ENCODE results near the gene ATP6AP1.

The ATP6AP1 gene, protein sequence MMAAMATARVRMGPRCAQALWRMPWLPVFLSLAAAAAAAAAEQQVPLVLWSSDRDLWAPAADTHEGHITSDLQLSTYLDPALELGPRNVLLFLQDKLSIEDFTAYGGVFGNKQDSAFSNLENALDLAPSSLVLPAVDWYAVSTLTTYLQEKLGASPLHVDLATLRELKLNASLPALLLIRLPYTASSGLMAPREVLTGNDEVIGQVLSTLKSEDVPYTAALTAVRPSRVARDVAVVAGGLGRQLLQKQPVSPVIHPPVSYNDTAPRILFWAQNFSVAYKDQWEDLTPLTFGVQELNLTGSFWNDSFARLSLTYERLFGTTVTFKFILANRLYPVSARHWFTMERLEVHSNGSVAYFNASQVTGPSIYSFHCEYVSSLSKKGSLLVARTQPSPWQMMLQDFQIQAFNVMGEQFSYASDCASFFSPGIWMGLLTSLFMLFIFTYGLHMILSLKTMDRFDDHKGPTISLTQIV

DNA sequence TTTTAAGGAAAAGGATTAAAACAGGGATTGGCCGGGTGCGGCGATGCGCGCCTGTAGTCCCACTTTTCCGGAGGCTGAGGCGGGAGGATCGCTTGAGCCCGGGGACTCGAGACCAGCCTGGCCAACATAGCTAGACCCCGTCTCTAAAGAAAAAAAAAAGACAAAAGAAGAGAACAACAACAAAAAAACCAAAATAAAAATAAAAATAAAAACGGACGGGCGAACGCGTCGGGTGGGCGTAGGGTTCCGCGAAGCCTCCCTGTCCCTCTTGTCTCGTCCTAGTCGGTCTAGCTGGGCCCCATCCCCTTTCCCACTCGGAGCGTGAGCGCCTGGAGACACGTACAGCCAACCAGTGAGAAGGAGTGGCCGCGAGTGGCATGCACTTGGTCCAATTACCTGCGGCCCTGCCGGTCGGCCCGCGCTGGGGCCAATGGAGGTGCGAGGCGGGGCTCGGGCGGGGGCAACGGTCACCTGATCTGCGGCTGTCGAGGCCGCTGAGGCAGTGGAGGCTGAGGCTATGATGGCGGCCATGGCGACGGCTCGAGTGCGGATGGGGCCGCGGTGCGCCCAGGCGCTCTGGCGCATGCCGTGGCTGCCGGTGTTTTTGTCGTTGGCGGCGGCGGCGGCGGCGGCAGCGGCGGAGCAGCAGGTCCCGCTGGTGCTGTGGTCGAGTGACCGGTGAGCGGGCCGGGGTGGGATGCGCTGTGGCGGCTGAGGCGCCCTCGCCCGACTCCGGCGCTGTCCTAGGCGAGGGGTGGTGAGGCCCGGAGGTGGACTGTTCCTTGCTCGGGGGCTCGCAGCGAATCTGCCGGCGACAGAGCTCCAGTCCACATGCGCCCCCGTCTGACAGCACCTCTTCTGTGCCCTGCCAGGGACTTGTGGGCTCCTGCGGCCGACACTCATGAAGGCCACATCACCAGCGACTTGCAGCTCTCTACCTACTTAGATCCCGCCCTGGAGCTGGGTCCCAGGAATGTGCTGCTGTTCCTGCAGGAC lies at the start of gene ATP6AP1:
ATP6AP1 (plus strand) TSS at position 502 of the 996 bp plus-strand sequence; CDS start at position 518, 16 bp downstream.
- H3K4me3 ChIP-seq (ENCODE audit: low read depth, low read length): peak within 1 kb of the TSS; percentile 80
- H3K27ac ChIP-seq (ENCODE audit: low read depth, low read length): no peak within 1 kb of the TSS; the same call in 1 of the 2 replicates
- H3K9ac ChIP-seq (ENCODE audit: low read length): peak within 1 kb of the TSS; percentile 72
- peaks cover 20% of the 10 kb centered on the region; the same call in 1 of the 2 replicates for H3K9me3 ChIP-seq (ENCODE audit: control insufficient read depth, insufficient read depth, low read depth, low read length)
- H3K36me3 ChIP-seq (ENCODE audit: control insufficient read depth, insufficient read depth, low read length): peaks cover 19% of the 10 kb centered on the region
- no peaks in the 10 kb centered on the region for H3K27me3 ChIP-seq (ENCODE audit: control insufficient read depth, insufficient read depth, low read length)
- H3K4me1 ChIP-seq (ENCODE audit: control insufficient read depth, insufficient read depth, low read length): peaks cover 11% of the 10 kb centered on the region; the same call in 1 of the 2 replicates

DNA sequence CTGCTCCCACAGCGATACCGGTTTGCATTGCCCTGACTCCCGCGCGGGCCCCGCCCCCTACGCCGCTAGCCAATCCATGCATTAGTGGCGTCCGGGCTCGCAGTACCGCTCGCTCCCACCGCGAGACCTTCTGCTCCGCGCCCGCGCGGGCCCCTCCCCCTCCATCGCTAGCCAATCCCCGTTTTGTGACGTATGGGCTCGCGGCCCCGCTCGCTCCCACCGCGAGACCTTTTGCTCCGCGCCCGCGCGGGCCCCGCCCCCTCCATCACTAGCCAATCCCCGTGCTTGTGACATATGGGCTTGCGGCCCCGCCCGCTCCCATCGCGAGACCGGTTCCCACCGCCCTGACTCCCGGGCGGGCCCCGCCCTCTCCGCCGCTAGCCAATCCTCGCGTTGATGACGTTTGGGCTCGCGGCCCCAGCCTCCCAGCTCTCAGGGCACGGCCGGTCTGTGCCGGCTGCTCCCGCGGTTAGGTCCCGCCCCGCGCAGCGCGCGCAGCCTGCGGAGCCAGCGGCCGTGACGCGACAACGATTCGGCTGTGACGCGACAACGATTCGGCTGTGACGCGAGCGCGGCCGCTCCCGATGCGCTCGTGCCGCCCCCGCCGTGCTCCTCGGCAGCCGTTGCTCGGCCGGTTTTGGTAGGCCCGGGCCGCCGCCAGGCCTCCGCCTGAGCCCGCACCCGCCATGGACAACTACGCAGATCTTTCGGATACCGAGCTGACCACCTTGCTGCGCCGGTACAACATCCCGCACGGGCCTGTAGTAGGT lies 49.5 kb upstream of the ATP6AP1 start, which contains the start of gene EMD:
EMD (plus strand) TSS at position 497 of the 770 bp plus-strand sequence; CDS start at position 687, 190 bp downstream.
- peak within 1 kb of the TSS; percentile 98 for H3K27ac ChIP-seq (ENCODE audit: low read depth, low read length)

DNA sequence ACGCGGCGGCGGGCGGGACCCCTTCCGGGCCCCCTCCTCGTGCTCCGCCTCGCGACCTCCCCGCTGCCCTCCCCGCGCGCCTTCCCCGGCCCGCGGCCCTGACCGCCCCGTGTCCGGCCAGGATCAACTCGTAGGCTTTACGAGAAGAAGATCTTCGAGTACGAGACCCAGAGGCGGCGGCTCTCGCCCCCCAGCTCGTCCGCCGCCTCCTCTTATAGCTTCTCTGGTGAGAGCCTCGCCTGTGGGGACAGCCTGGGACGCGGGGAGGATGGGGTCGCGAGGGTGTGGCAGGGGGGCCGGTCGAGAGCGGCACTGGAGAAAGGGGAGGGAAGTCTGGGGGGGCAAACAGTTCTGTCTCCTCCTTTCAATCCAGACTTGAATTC lies 48.9 kb upstream of the ATP6AP1 start:
- H3K36me3 ChIP-seq (ENCODE audit: control insufficient read depth, insufficient read depth, low read length): peaks cover 20% of the 10 kb centered on the region
- peaks cover 19% of the 10 kb centered on the region for H3K4me1 ChIP-seq (ENCODE audit: control insufficient read depth, insufficient read depth, low read length)
- H3K9me3 ChIP-seq (ENCODE audit: control insufficient read depth, insufficient read depth, low read depth, low read length): peaks cover 12% of the 10 kb centered on the region; the same call in 1 of the 2 replicates
- peak overlapping the region; percentile 98 for H3K27ac ChIP-seq (ENCODE audit: low read depth, low read length)
- H3K27me3 ChIP-seq (ENCODE audit: control insufficient read depth, insufficient read depth, low read length): no peaks in the 10 kb centered on the region
- H3K4me3 ChIP-seq (ENCODE audit: low read depth, low read length): peak overlapping the region; percentile 94
- peak overlapping the region; percentile 96 for H3K9ac ChIP-seq (ENCODE audit: low read length)

More for the DNA sequence above, 49.5 kb upstream of the ATP6AP1 start, which contains the start of gene EMD:
- Histone ChIP-seq H3K4me1 (ENCODE audit: control insufficient read depth, insufficient read depth, low read length) (peaks cover 18% of the 10 kb centered on the region), H3K4me3 (ENCODE audit: low read depth, low read length) (peak within 1 kb of the TSS; percentile 94), H3K9ac (ENCODE audit: low read length) (peak within 1 kb of the TSS; percentile 96), H3K9me3 (ENCODE audit: control insufficient read depth, insufficient read depth, low read depth, low read length) (peaks cover 12% of the 10 kb centered on the region; the same call in 1 of the 2 replicates), H3K36me3 (ENCODE audit: control insufficient read depth, insufficient read depth, low read length) (peaks cover 20% of the 10 kb centered on the region), H3K27me3 (ENCODE audit: control insufficient read depth, insufficient read depth, low read length) (no peaks in the 10 kb centered on the region)

DNA sequence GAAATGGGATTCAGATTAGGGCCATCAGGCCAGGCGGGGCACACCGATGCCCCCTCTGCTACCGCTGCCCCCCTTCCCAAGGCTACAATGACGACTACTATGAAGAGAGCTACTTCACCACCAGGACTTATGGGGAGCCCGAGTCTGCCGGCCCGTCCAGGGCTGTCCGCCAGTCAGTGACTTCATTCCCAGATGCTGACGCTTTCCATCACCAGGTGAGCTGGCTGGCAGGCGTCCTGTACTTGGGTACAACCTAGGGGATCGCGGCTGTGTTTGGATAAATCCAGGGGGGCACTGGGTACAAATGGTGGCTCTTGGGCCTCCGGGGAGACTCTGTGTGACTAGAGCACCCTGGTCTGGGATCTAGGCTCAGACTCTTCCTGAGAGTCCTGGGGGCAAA lies 48.3 kb upstream of the ATP6AP1 start:
- Histone ChIP-seq H3K9ac (ENCODE audit: low read length) (peak overlapping the region; percentile 96), H3K9me3 (ENCODE audit: control insufficient read depth, insufficient read depth, low read depth, low read length) (peaks cover 12% of the 10 kb centered on the region; the same call in 1 of the 2 replicates), H3K27ac (ENCODE audit: low read depth, low read length) (peak overlapping the region; percentile 98; the same call in 1 of the 2 replicates), H3K4me3 (ENCODE audit: low read depth, low read length) (peak overlapping the region; percentile 94), H3K36me3 (ENCODE audit: control insufficient read depth, insufficient read depth, low read length) (peaks cover 20% of the 10 kb centered on the region), H3K4me1 (ENCODE audit: control insufficient read depth, insufficient read depth, low read length) (peaks cover 17% of the 10 kb centered on the region), H3K27me3 (ENCODE audit: control insufficient read depth, insufficient read depth, low read length) (no peaks in the 10 kb centered on the region)

DNA sequence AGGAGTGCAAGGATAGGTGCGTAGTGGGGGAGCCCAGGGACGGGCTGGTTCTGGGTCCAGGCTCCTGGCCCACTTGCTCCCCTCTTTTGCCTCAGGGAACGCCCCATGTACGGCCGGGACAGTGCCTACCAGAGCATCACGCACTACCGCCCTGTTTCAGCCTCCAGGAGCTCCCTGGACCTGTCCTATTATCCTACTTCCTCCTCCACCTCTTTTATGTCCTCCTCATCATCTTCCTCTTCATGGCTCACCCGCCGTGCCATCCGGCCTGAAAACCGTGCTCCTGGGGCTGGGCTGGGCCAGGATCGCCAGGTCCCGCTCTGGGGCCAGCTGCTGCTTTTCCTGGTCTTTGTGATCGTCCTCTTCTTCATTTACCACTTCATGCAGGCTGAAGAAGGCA lies 47.7 kb upstream of the ATP6AP1 start:
- peak overlapping the region; percentile 94 for H3K4me3 ChIP-seq (ENCODE audit: low read depth, low read length)
- H3K9me3 ChIP-seq (ENCODE audit: control insufficient read depth, insufficient read depth, low read depth, low read length): peaks cover 12% of the 10 kb centered on the region; the same call in 1 of the 2 replicates
- H3K27me3 ChIP-seq (ENCODE audit: control insufficient read depth, insufficient read depth, low read length): no peaks in the 10 kb centered on the region
- H3K4me1 ChIP-seq (ENCODE audit: control insufficient read depth, insufficient read depth, low read length): peaks cover 17% of the 10 kb centered on the region
- peak overlapping the region; percentile 98; the same call in 1 of the 2 replicates for H3K27ac ChIP-seq (ENCODE audit: low read depth, low read length)
- H3K9ac ChIP-seq (ENCODE audit: low read length): peak overlapping the region; percentile 96
- peaks cover 20% of the 10 kb centered on the region for H3K36me3 ChIP-seq (ENCODE audit: control insufficient read depth, insufficient read depth, low read length)

DNA sequence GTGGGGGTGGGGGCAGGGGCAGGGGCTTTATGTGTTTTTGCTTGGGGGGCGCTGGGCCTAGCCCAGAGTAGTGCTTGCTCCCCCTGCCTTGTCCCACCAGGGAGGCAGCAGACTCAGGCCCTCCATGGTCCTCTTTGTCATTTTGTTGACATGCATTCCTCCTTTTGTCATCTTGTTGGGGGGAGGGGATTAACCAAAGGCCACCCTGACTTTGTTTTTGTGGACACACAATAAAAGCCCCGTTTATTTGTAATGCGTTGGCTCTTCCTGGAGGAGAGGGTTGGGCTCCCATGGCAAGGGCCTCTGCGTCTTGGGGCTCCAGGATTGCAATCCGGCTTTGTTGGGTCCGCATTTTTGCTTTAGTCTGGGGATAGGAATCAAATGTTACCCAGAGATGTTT lies 47.2 kb upstream of the ATP6AP1 start:
- peak overlapping the region; percentile 49 for H3K9ac ChIP-seq (ENCODE audit: low read length)
- H3K4me3 ChIP-seq (ENCODE audit: low read depth, low read length): peak overlapping the region; percentile 42; the same call in 1 of the 2 replicates
- H3K9me3 ChIP-seq (ENCODE audit: control insufficient read depth, insufficient read depth, low read depth, low read length): peaks cover 12% of the 10 kb centered on the region; the same call in 1 of the 2 replicates
- peaks cover 17% of the 10 kb centered on the region for H3K4me1 ChIP-seq (ENCODE audit: control insufficient read depth, insufficient read depth, low read length)
- H3K27me3 ChIP-seq (ENCODE audit: control insufficient read depth, insufficient read depth, low read length): no peaks in the 10 kb centered on the region
- H3K36me3 ChIP-seq (ENCODE audit: control insufficient read depth, insufficient read depth, low read length): peaks cover 20% of the 10 kb centered on the region
- peak overlapping the region; percentile 65; the same call in 1 of the 2 replicates for H3K27ac ChIP-seq (ENCODE audit: low read depth, low read length)

DNA sequence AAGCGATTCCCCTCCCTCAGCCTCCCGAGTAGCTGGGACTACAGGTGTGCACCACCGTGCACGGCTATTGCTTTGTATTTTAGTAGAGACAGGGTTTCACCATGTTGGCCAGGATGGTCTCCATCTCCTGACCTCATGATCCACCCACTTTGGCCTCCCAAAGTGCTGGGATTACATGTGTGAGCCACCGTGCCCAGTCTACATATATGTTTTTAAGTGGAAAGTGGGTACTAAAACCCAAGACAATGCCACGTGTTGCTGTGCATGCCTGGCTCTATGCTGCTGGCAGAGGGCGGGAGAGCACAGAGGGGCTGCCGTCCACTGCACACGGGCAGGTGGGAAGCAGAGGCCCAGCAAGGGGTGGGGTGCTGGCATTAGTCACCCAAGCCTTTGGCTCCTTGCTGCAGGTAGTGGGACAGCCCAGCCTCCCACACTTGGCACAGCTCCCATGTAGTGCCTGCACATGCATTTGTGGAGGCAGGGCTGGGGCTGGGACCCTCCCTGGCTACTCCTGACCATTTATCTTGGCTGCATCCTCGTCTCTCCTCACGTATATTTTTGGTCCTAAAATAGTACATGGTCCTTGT lies 45.9 kb upstream of the ATP6AP1 start:
- no peaks in the 10 kb centered on the region for H3K27me3 ChIP-seq (ENCODE audit: control insufficient read depth, insufficient read depth, low read length)
- peaks cover 20% of the 10 kb centered on the region for H3K36me3 ChIP-seq (ENCODE audit: control insufficient read depth, insufficient read depth, low read length)
- H3K27ac ChIP-seq (ENCODE audit: low read depth, low read length): no peak overlapping the region
- no peak overlapping the region for H3K4me3 ChIP-seq (ENCODE audit: low read depth, low read length)
- H3K9ac ChIP-seq (ENCODE audit: low read length): no peak overlapping the region
- H3K9me3 ChIP-seq (ENCODE audit: control insufficient read depth, insufficient read depth, low read depth, low read length): peaks cover 12% of the 10 kb centered on the region; the same call in 1 of the 2 replicates
- peaks cover 17% of the 10 kb centered on the region for H3K4me1 ChIP-seq (ENCODE audit: control insufficient read depth, insufficient read depth, low read length)

DNA sequence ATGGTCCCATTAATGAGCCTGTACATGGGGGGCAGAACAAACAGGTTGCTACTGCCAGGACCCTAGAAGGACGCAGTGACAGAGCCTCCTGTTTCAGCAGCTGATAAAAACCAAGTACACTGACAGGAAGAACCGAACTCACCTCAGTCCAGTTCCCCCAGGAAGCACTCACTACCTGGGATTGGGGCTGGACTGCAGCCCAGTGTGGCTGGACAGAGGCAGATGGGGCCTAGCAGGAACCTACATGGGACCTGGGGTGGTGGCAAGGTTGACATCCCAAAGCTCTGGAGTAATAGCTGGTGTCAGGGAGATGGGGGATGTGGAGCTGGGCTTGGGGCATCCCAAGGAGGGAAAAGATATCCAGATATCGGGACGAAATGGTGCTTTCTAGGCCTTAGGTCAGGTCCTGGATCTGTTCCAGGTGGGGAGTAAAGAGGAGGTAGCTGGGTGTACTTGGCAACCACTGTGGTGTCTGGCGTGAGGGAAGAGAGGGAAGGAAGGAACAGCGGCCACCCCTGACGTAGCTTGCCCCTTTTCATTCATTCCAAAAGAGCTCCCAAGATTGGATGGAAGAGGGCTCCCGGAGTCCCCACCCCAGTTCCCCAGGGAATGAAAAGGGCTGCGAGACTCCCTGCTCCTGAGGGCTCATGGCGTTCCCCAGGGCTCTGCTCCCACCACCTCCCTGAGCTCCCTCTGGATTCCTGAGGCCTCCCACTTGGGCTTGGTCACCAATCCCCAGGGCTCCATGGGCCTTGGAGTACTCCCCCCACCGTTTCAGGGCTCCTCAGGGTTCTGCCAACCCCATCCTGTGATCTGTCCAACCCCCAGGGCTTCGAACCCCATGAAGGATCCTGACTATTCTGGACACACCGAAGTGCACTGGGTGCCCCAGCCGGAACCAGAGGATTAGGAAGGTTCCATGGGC lies 44.9 kb upstream of the ATP6AP1 start:
- H3K36me3 ChIP-seq (ENCODE audit: control insufficient read depth, insufficient read depth, low read length): peaks cover 20% of the 10 kb centered on the region
- no peak overlapping the region for H3K4me3 ChIP-seq (ENCODE audit: low read depth, low read length)
- H3K27me3 ChIP-seq (ENCODE audit: control insufficient read depth, insufficient read depth, low read length): no peaks in the 10 kb centered on the region
- no peak overlapping the region for H3K9ac ChIP-seq (ENCODE audit: low read length)
- peaks cover 12% of the 10 kb centered on the region; the same call in 1 of the 2 replicates for H3K9me3 ChIP-seq (ENCODE audit: control insufficient read depth, insufficient read depth, low read depth, low read length)
- peaks cover 17% of the 10 kb centered on the region for H3K4me1 ChIP-seq (ENCODE audit: control insufficient read depth, insufficient read depth, low read length)
- H3K27ac ChIP-seq (ENCODE audit: low read depth, low read length): no peak overlapping the region

DNA sequence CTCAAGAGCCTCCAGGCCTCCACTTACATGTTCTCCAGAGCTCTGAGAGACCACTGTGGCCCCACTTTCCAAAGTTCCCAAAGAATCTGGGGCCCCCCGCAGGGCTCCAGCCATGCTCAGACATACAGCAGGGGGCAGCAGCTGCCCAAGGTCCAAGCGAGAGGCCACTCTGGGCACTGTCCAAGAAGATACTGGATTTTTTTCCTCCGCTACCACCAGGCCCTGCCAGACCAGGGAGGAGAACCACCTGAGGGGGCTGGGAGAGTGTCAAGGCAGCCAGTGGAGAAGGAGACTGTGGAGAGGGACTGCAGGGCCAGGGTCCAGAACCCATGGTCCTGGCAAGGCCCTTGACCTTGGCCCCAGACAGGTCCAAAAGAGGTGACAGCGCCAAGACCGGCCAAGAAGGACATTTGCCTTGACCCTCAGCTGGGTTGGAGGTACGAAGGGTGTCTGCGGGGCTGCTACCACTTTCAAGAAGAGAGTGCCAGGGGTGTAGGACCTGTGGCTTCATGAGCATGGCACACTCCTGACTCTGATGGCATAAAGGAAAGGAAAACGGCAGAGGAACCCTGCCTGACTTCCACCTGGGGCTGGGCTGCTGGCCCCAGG lies 44.1 kb upstream of the ATP6AP1 start:
- Histone ChIP-seq H3K36me3 (ENCODE audit: control insufficient read depth, insufficient read depth, low read length) (peaks cover 20% of the 10 kb centered on the region), H3K4me1 (ENCODE audit: control insufficient read depth, insufficient read depth, low read length) (peaks cover 17% of the 10 kb centered on the region), H3K27ac (ENCODE audit: low read depth, low read length) (no peak overlapping the region), H3K9me3 (ENCODE audit: control insufficient read depth, insufficient read depth, low read depth, low read length) (peaks cover 12% of the 10 kb centered on the region; the same call in 1 of the 2 replicates), H3K27me3 (ENCODE audit: control insufficient read depth, insufficient read depth, low read length) (no peaks in the 10 kb centered on the region), H3K4me3 (ENCODE audit: low read depth, low read length) (no peak overlapping the region), H3K9ac (ENCODE audit: low read length) (no peak overlapping the region)

Measured in HUES6 (cell line).